MCF 10A (cell line): ENCODE measurements around the gene GABRG3. TPM values are rescaled to one million over a fixed set of nuclear protein-coding genes. Genes with fewer than 3 reads are reported as not detected.

Experiments used
- BruUV-seq: library from RNA; stranded (reverse); fragments of 400-500 nt; replicated peaks from 2 replicates; lab custom pipeline; 2021; lab: Mats Ljungman, UMichigan
- CTCF ChIA-PET: fragments of 300-600 bp; sonication (Branson Sonifier 250); formaldehyde crosslinking; extraction: SDS; loops from one replicate; lab custom pipeline; 2021; ENCODE audit warnings: antibody characterized with exemption, inconsistent platforms; lab: Yijun Ruan, JAX
- POLR2A ChIA-PET: fragments of 300-600, 350-650 bp; sonication (Branson Sonifier 250); formaldehyde crosslinking; extraction: SDS; loops from one replicate; lab custom pipeline; 2020; ENCODE audit warnings: antibody characterized with exemption, inconsistent platforms; lab: Yijun Ruan, JAX
- DNase-seq: peaks from one replicate; pipeline ENCODE4 v3.0.0-alpha.2; 2018; ENCODE audit not compliant: unreplicated experiment
- H3K27ac Mint-ChIP-seq: one replicate; pipeline ENCODE4 v1.8.0; 2022; ENCODE audit warnings: mild to moderate bottlenecking, low read depth, mixed read lengths; ENCODE audit not compliant: unreplicated experiment
- H3K27me3 Mint-ChIP-seq: one replicate; pipeline ENCODE4 v1.8.0; 2022; ENCODE audit warnings: mixed read lengths; ENCODE audit not compliant: insufficient read depth, unreplicated experiment
- H3K36me3 Mint-ChIP-seq: one replicate; pipeline ENCODE4 v1.8.0; 2022; ENCODE audit warnings: mild to moderate bottlenecking, moderate library complexity, mixed read lengths; ENCODE audit not compliant: insufficient read depth, unreplicated experiment
- H3K4me1 Mint-ChIP-seq: one replicate; pipeline ENCODE4 v1.8.0; 2022; ENCODE audit warnings: mixed read lengths; ENCODE audit not compliant: insufficient read depth, unreplicated experiment
- H3K4me3 Mint-ChIP-seq: one replicate; pipeline ENCODE4 v1.8.0; 2022; ENCODE audit warnings: mild to moderate bottlenecking, moderate library complexity, mixed read lengths; ENCODE audit not compliant: unreplicated experiment
- H3K9me3 Mint-ChIP-seq: one replicate; pipeline ENCODE4 v1.8.0; 2022; ENCODE audit warnings: mixed read lengths; ENCODE audit not compliant: unreplicated experiment
- CTCF ChIP-seq: fragments of 200-600 bp; IDR thresholded peaks from one replicate; pipeline ENCODE4 v1.8.0; 2022; ENCODE audit warnings: antibody characterized with exemption, mild to moderate bottlenecking; ENCODE audit not compliant: unreplicated experiment
- intact Hi-C: fragments of 100-400 bp; cut with micrococcal nuclease; formaldehyde crosslinking; loops from 2 replicates; pipeline ENCODE4 v1.14.1; 2022
- total RNA-seq: library from RNA; stranded (reverse); gene quantifications from 2 replicates; pipeline ENCODE4 v1.2.3, GENCODE V29; 2022

The GABRG3 gene
- total RNA-seq, 1 experiment from 2014 or later = not detected

GRCh38 chr15:27426805-27427204 is 455.8 kb downstream of the GABRG3 start:
- BruUV-seq = no TSS peak
- ChIA-PET CTCF (no interaction called here), POLR2A (no interaction called here)
- Mint-ChIP-seq H3K4me3 (no peak overlapping the region), H3K9me3 (peaks cover 15% of the 10 kb centered on the region), H3K27me3 (no peaks in the 10 kb centered on the region), H3K4me1 (no peaks in the 10 kb centered on the region), H3K36me3 (no peaks in the 10 kb centered on the region), H3K27ac (no peak overlapping the region)
- TF ChIP-seq CTCF = no peak
- intact Hi-C loops = no loop called here
- DNase-seq = no peak

GRCh38 chr15:27427276-27427675 is 456.3 kb downstream of the GABRG3 start:
- intact Hi-C loops = no loop called here
- CTCF ChIA-PET = no interaction called here

GRCh38 chr15:27428151-27428550 is 457.2 kb downstream of the GABRG3 start:
- BruUV-seq = no TSS peak
- CTCF ChIA-PET = no interaction called here
- Mint-ChIP-seq H3K4me3 (no peak overlapping the region), H3K36me3 (no peaks in the 10 kb centered on the region), H3K27ac (no peak overlapping the region), H3K4me1 (no peaks in the 10 kb centered on the region), H3K27me3 (no peaks in the 10 kb centered on the region), H3K9me3 (peaks cover 23% of the 10 kb centered on the region)
- DNase-seq = no peak
- intact Hi-C loops = no loop called here
- TF ChIP-seq CTCF = no peak
- POLR2A ChIA-PET = no interaction called here

More at GRCh38 chr15:27427276-27427675, 456.3 kb downstream of the GABRG3 start:
- H3K4me1 Mint-ChIP-seq = no peaks in the 10 kb centered on the region
- DNase-seq = no peak
- no peaks in the 10 kb centered on the region for H3K27me3 Mint-ChIP-seq
- no peaks in the 10 kb centered on the region for H3K36me3 Mint-ChIP-seq
- no peak overlapping the region for H3K4me3 Mint-ChIP-seq
- no TSS peak for BruUV-seq
- POLR2A ChIA-PET = no interaction called here
- no peak for TF ChIP-seq CTCF
- H3K9me3 Mint-ChIP-seq = peaks cover 15% of the 10 kb centered on the region
- no peak overlapping the region for H3K27ac Mint-ChIP-seq

- H3K4me3 Mint-ChIP-seq = no peak overlapping the region
- intact Hi-C loops = no loop called here
- BruUV-seq = no TSS peak
- TF ChIP-seq CTCF = no peak
- DNase-seq = no peak
- no peaks in the 10 kb centered on the region for H3K27me3 Mint-ChIP-seq
- H3K36me3 Mint-ChIP-seq = no peaks in the 10 kb centered on the region
- no peak overlapping the region for H3K27ac Mint-ChIP-seq
- CTCF ChIA-PET = no interaction called here
- H3K9me3 Mint-ChIP-seq = peaks cover 25% of the 10 kb centered on the region
- H3K4me1 Mint-ChIP-seq = no peaks in the 10 kb centered on the region
- POLR2A ChIA-PET = no interaction called here
These were observed 458.6 kb downstream of the GABRG3 start for GRCh38 chr15:27429577-27429976.
